D721Med (cell line): Measurements from ENCODE around the gene CMBL.
"Not testable (repeated sequence)": the region's sequence is repeated elsewhere in the genome, so short reads cannot be mapped to it uniquely, and the experiment has no call there.

Experiments used
- DNase-seq: peaks from one replicate; pipeline ENCODE4 v3.0.0; 2011; ENCODE audit warnings: low spot score; ENCODE audit not compliant: insufficient read length
- FAIRE-seq: peaks from 2 replicates; lab custom pipeline; 2011; peaks lifted over from hg19 to GRCh38; lab: Jason Lieb, UNC
- TF ChIP-seq, protein P1 (sequence below): IDR thresholded peaks from 2 replicates; pipeline ENCODE4 v1.5.1; 2012; ENCODE audit warnings: mild to moderate bottlenecking, control low read depth; ENCODE audit not compliant: insufficient read depth; ENCODE audit errors: missing control alignments

The CMBL gene

DNA sequence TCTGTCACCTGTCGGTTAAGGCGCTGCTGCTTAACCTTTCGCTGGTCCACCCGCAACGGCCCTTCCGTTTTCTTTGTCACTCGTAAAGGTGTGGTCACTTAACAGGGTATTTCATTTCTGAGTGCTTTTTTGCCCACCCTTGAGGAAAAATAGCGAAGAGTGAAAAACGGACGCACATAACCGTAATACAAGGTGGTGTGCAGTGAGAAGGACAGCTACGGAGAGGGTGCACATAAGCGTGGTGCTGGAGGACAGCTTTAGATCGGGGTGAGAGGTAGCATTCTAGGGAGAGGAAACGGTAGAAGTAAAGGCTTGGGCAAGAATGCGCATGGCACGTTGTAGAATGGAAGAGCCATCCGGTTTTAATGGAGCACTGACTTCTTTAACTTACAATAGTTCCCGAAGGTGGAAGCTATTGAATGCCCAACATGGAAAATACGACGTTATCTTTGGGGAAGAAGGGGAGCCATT is 56.9 kb downstream of the CMBL start:
- TF ChIP-seq, protein P1, sequence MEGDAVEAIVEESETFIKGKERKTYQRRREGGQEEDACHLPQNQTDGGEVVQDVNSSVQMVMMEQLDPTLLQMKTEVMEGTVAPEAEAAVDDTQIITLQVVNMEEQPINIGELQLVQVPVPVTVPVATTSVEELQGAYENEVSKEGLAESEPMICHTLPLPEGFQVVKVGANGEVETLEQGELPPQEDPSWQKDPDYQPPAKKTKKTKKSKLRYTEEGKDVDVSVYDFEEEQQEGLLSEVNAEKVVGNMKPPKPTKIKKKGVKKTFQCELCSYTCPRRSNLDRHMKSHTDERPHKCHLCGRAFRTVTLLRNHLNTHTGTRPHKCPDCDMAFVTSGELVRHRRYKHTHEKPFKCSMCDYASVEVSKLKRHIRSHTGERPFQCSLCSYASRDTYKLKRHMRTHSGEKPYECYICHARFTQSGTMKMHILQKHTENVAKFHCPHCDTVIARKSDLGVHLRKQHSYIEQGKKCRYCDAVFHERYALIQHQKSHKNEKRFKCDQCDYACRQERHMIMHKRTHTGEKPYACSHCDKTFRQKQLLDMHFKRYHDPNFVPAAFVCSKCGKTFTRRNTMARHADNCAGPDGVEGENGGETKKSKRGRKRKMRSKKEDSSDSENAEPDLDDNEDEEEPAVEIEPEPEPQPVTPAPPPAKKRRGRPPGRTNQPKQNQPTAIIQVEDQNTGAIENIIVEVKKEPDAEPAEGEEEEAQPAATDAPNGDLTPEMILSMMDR, result no peak
- no peak for DNase-seq
- no peak for FAIRE-seq

DNA sequence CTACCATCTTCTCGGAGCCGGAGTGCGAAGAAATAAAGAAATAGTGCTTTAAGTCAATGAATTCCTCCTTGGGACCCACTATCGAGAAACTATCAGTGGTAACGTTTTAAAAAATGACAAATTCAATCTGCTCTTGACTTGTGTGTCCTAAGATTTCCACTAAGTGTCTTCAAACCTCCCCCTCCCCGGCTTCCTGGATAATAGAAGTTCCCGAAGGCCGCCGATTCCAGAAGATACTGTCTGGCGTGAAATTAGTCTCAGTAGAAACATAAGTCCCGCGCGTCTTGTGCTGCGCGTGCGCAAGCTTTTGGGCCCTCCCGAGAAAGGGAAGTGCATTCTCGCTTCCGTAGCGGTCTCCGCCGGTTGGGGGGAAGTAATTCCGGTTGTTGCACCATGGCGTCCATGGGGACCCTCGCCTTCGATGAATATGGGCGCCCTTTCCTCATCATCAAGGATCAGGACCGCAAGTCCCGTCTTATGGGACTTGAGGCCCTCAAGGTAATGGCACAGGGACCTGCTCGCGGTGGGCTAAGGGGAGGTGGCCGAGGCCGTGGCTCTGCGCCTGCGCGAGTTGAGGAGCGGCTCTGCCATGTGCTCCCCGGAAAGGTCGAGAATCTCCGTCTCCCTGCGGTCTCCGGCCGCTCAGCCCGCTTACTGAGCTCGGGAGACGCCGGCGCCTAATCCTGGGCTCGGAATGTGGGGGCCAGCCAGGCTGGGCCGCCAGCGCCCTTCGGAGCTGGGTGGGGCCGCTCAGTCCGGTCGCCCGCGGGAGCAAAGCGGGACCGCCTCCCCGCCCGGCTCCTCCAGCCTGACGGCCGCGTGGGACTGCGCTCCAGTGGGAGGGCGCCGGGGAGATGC is 57.5 kb downstream of the CMBL start, which contains the start of gene CCT5:
TSS of gene CCT5 (plus strand) at position 333 of the 858 bp plus-strand sequence. CDS start at position 394, 61 bp downstream.
- FAIRE-seq, result no peak
- TF ChIP-seq, protein P1, result no peak
- DNase-seq, result peak; percentile 70

DNA sequence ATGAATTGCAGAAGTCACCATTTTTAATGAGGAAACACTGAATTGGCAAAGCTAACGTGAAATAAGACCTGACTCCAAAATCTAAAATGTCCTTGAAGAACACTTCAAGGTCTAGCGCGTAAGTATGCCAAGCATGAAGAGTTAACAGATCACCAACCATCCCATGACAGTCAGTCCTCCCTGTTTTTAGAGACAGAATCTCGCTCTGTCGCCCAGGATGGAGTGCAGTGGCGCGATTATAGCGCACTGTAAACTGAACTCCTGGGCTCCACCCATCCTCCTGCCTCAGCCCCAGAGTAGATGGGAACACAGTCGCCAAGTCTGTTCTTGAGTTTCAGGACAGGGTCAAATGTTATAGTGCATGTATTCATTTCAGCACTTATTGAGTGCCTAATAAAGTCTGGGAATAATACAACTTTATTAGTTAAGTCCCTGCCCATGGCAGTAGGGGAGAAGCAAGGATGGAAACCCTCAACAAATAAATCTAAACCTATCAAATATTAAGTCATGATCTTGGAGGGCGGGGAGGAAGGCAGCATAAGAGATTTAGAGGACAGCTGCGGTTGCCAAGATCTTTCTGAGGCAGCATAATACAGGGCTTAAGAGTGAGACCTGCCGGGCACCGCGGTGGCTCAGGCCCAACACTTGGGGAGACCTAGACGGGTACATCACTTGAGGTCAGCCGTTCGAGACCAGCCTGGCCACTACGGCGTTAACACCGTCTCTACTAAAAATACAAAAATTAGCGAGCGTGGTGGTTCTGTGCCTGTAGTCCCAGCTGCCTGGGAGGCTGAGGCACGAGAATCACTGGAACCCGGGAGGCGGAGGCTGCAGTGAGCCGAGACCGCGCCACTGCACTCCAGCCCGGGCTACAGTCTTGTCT is 59.1 kb downstream of the CMBL start:
- TF ChIP-seq, protein P1, result no peak
- DNase-seq (no peak), FAIRE-seq (no peak)

DNA sequence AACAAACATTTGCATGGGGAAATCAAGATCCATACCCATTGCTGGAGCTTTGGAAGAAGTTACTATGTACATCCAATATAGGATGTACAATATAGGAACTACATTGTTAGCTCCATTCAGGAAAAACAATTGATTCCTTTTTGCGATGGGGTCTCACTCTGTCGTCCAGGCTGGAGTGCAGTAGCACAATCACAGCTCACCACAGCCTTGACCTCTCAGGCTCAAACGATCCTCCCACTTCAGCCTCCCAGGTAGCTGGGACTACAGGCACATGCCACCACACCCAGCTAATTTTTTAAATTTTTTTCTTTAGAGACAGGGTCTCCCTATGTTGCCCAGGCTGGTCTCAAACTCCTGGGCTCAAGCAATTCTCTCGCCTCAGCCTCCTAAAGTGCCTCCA is 60.5 kb downstream of the CMBL start:
- FAIRE-seq, DNase-seq: not testable (repeated sequence)

DNA sequence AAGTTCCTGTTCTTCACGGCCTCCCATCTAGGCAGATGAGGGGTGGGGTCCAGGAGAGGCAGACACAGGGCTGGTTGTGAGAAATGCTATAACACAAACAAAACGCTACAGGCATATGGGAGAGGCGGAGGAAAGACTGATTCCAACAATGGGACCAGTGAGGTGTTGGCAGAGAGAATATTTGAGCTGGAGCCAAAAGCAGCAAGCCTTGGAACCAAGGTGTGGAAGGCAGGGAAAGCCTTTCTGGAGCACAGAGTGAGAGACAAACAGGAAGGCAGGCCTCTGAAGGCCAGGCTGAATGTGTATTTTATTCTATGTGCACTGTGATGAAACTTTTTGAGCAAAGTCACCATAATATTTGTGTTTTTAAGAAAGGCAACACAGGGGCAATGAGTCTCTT is 60.9 kb downstream of the CMBL start:
- FAIRE-seq (no peak), DNase-seq (no peak)
- TF ChIP-seq, protein P1, result no peak

DNA sequence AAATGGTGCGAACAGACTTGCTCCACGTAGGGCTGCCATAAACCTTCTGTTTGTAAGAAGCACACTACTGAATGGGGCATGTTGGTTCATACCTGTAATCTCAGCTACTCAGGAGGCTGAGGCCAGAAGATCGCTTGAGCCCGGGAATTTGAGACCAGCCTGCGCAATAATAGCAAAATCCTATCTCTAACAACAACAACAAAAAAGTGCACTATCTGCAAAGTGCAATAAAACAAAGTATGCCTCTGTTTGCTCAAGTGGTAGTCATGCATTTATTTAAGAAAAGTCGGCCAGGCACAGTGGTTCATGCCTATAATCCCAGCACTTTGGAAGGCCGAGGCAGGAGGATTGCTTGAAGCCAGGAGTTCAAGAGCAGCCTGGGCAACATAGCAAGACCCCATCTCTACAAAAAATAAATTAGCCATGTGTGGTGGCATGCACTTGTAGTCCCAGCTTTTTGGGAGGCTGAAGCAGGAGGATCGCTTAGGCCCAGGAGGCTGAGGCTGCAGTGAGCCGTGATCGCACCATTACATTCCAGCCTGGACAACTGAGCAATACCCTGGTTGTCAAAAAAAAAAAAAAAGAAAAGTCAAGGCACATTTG is 63.3 kb downstream of the CMBL start:
- no peak for DNase-seq
- FAIRE-seq, result no peak
- TF ChIP-seq, protein P1, result no peak

DNA sequence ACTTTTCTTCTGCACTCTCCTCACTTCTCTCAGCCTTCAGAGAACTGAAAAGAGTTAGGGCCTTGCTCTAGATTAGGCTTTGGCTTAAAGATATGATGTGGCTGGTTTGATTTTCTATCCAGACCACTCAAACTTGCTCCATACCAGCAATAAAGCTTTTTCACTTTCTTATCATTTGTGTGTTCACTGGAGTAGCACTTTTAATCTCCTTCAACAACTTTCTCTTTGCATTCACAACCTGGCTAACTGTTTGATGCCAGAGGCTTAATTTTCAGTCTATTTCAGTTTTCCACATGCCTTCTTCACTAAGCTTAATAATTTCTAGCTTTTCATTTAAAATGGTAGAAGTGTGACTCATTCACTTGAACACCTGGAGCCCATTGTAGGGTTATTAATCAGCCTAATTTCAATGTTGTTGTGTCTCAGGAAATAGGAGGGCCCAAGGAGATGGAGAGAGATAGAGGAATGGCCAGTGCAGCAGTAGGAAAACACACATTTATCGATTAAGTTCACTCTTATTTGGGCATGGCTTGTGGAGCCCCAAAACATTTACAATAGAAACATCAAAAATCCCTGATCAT is 64.0 kb downstream of the CMBL start:
- DNase-seq, result no peak
- no peak for FAIRE-seq
- TF ChIP-seq, protein P1, result no peak
